Brain microvascular endothelial cell (primary cell): Measurements from ENCODE around the gene PRM1.

Source experiments
- DNase-seq: peaks from one replicate; pipeline ENCODE4 v3.0.0-alpha.2; 2020
- H3K27ac ChIP-seq: fragments of 250-450 bp; sonication (Bioruptor Pico); 2 replicates; pipeline ENCODE4 v1.5.1; 2020; ENCODE audit warnings: mild to moderate bottlenecking, moderate library complexity
- H3K27me3 ChIP-seq: fragments of 250-450 bp; sonication (Bioruptor Pico); replicated peaks from 2 replicates; pipeline ENCODE4 v1.5.1; 2020; ENCODE audit warnings: mild to moderate bottlenecking
- H3K36me3 ChIP-seq: fragments of 250-450 bp; sonication (Bioruptor Pico); replicated peaks from 2 replicates; pipeline ENCODE4 v1.5.1; 2020; ENCODE audit warnings: mild to moderate bottlenecking
- H3K4me3 ChIP-seq: 2 replicates; pipeline ENCODE4 v1.5.1; 2011; ENCODE audit warnings: low read depth, mild to moderate bottlenecking, control low read depth, low read length, moderate library complexity
- CTCF ChIP-seq: IDR thresholded peaks from 2 replicates; pipeline ENCODE4 v1.5.1; 2011; ENCODE audit warnings: low read depth, mild to moderate bottlenecking, moderate library complexity, low read length, control low read depth, inconsistent platforms; ENCODE audit errors: missing control alignments
- in situ Hi-C: cut with HindIII; loops from 2 replicates; pipeline ENCODE4 v1.10.0; 2017; ENCODE audit warnings: low sequenced_read_pairs, low pct_ligation_motif_present

PRM1 gene

GRCh38 chr16:11310997-11311561 is 29.9 kb upstream of the PRM1 start:
- no peaks in the 10 kb centered on the region for H3K27me3 ChIP-seq
- TF ChIP-seq CTCF, result no peak
- H3K4me3 ChIP-seq, result no peak overlapping the region
- DNase-seq, result no peak
- no peak overlapping the region for H3K27ac ChIP-seq
- in situ Hi-C loops, result no loop called here
- no peaks in the 10 kb centered on the region for H3K36me3 ChIP-seq

GRCh38 chr16:11310634-11310977 is 29.5 kb upstream of the PRM1 start:
- no peak for TF ChIP-seq CTCF
- no peaks in the 10 kb centered on the region for H3K36me3 ChIP-seq
- no peak for DNase-seq
- no peak overlapping the region for H3K4me3 ChIP-seq
- H3K27ac ChIP-seq, result no peak overlapping the region
- no peaks in the 10 kb centered on the region for H3K27me3 ChIP-seq
- in situ Hi-C loops, result no loop called here

- DNase-seq, result no peak
- TF ChIP-seq CTCF, result no peak
- no peak overlapping the region for H3K27ac ChIP-seq
- no peaks in the 10 kb centered on the region for H3K36me3 ChIP-seq
- in situ Hi-C loops, result no loop called here
- H3K4me3 ChIP-seq, result no peak overlapping the region
- no peaks in the 10 kb centered on the region for H3K27me3 ChIP-seq
Measured at GRCh38 chr16:11309895-11310633, 28.9 kb upstream of the PRM1 start.

GRCh38 chr16:11308493-11309283 is 27.6 kb upstream of the PRM1 start:
- Histone ChIP-seq H3K4me3 (no peak overlapping the region), H3K36me3 (no peaks in the 10 kb centered on the region), H3K27me3 (no peaks in the 10 kb centered on the region), H3K27ac (no peak overlapping the region)
- in situ Hi-C loops, result no loop called here
- TF ChIP-seq CTCF, result no peak
- no peak for DNase-seq

- no peak for TF ChIP-seq CTCF
- in situ Hi-C loops, result no loop called here
- no peak for DNase-seq
- no peak overlapping the region for H3K27ac ChIP-seq
- no peaks in the 10 kb centered on the region for H3K36me3 ChIP-seq
- H3K4me3 ChIP-seq, result no peak overlapping the region
- H3K27me3 ChIP-seq, result no peaks in the 10 kb centered on the region
Measured at GRCh38 chr16:11307639-11308492, 26.7 kb upstream of the PRM1 start.
